Measurements from ENCODE around the gene HOXA13.

GRCh38 chr7:27220440-27220955 is 20.6 kb upstream of the HOXA13 start:
- no peak for TF ChIP-seq POLR2A (IDR thresholded peaks at IDR 0.05)
- TF ChIP-seq CTCF (IDR thresholded peaks at IDR 0.05) = no peak
- no peak for TF ChIP-seq POLR2AphosphoS5 (IDR thresholded peaks at IDR 0.05)
- TF ChIP-seq EP300 (IDR thresholded peaks at IDR 0.05) = no peak

Measured in upper lobe of left lung (tissue), 4 donors.